Glomerular endothelial cell (primary cell): ENCODE results near the gene ZC3H12A. TPM values are rescaled to one million over a fixed set of nuclear protein-coding genes. Genes with fewer than 3 reads are reported as not detected.

Source experiments
- DNase-seq: peaks from one replicate; pipeline ENCODE4 v3.0.0-alpha.2; 2011; ENCODE audit warnings: low read depth, low spot score; ENCODE audit errors: extremely low read depth
- total RNA-seq: library from RNA; depleted of rRNA; stranded (reverse); fragments of >200 nt; gene quantifications from 2 replicates; pipeline ENCODE4 v1.2.3, GENCODE V29; 2015

The ZC3H12A gene
- total RNA-seq, 1 donor from 2014 or later = 23.0 TPM

DNA sequence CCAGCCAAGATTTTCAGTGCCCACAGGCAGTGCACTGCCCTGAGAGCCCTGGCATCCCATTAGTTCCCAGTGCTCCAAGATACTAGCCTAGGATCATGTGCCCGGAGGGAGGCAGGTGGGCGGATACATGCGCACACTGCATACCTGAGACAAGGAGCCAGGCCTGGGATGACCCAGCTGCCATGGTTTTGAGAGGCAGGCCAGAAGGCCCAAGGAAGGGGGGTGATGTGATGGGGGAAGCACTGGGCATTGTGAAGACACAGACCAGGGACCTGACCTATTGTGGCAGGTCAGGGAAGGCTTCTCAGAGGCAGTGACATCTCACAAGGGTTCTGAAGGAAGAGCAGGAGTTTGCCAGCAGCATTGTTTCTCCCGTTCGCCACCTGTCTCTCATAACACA lies 3.6 kb downstream of the ZC3H12A start:
- DNase-seq = no peak

DNA sequence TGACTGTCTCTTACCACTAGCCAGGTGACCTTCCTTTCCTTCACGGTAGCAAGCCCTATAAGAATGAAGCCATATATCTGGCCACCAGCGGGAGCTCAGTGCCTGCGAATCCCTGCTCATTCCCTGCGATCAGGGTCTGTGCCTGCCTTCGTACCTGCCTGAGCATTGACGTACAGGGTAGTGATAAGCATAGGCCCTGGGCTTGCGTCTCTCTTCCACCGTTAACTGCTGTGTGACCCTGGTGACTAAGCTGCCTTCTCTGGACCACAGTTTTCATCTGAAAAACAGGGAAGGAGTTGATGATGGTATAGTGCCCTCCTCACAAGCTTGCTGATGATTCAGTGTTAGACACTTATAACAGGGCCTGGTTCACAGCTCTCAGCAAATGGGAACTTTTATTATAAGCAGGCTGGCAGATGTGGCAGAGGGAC lies 4.1 kb downstream of the ZC3H12A start:
- no peak for DNase-seq

- DNase-seq = no peak
These were observed 4.5 kb downstream of the ZC3H12A start for GRCh38 chr1:37478890-37479254.

GRCh38 chr1:37479255-37480124 lies 5.1 kb downstream of the ZC3H12A start:
- DNase-seq = no peak

GRCh38 chr1:37480125-37480466 lies 5.7 kb downstream of the ZC3H12A start:
- DNase-seq = no peak

GRCh38 chr1:37480581-37481288 lies 6.4 kb downstream of the ZC3H12A start:
- DNase-seq = no peak

DNA sequence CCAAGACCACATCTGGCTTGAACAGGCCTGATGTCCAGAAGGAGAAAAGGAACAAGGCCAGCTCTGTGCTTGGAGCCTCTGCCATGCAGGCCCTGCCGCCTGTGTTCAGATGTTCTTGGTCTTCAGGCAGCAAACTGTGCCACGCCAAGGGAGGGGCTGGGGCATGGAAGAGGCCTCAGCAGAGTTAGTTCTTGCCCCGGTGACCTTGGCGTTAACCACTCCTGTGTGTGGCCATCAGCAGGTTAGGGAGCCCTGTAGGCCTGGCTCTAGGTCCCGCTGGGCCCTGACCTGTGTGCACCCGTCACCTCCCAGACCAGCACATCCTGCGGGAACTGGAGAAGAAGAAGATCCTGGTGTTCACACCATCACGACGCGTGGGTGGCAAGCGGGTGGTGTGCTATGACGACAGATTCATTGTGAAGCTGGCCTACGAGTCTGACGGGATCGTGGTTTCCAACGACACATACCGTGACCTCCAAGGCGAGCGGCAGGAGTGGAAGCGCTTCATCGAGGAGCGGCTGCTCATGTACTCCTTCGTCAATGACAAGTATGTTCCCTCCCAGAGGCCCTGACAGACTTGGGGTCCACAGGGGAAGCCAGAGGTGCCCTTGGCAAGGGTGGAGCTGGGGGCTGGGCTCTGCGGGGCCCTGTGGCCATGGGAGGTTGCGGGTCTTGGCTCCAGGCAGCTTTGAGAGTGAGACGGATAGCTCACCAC lies 7.1 kb downstream of the ZC3H12A start:
- DNase-seq = no peak

DNA sequence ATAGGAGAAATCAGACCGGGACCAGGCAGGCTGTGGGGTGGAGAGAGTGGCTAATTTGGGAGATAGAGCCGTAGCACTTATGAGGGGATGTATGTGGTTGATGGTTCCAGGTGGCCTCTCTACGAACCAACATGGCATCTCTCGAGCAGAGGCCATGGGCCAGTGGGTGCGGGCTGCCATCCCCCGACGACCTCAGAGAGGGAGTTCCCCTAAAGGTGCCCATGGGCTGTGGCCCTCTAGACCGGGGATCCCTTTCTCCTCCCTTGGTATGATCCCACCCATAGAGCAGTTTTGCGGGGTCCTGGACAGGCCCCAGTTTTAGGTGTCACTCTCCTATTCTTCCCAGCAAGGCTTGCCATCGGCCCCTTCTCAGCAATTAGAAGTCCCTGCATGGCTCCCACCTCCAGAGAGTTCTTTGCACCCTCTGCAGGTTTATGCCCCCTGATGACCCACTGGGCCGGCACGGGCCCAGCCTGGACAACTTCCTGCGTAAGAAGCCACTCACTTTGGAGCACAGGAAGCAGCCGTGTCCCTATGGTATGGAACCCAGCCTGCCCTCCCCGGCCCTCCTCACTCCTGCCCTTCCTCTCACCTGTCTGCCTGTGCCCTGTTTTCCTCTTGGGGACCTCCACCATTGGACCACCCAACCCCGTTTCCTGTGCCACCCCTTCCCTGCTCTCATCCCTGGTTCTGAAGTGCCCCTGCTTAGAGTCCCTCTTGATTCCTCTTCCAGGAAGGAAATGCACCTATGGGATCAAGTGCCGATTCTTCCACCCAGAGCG lies 7.8 kb downstream of the ZC3H12A start:
- no peak for DNase-seq

DNA sequence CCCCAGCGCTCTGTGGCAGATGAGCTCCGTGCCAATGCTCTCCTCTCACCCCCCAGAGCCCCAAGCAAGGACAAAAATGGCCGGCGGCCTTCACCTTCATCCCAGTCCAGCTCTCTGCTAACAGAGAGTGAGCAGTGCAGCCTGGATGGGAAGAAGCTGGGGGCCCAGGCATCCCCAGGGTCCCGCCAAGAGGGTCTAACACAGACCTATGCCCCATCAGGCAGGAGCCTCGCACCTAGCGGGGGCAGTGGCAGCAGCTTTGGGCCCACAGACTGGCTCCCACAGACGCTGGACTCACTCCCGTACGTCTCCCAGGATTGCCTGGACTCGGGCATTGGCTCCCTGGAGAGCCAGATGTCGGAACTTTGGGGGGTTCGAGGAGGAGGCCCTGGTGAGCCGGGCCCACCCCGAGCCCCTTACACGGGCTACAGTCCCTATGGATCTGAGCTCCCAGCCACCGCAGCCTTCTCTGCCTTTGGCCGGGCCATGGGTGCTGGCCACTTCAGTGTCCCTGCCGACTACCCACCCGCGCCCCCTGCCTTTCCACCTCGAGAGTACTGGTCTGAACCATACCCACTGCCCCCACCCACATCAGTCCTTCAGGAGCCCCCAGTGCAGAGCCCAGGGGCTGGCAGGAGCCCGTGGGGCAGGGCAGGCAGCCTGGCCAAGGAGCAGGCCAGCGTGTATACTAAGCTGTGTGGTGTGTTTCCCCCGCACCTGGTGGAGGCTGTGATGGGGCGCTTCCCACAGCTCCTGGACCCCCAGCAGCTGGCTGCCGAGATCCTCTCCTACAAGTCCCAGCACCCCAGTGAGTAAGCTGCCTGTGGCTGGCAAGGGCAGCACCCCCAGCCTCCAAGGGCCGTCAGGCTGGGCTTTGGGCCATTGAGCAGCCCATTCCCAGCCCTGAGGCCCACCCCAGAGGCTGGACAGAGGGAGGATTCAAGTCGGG lies 8.7 kb downstream of the ZC3H12A start:
- no peak for DNase-seq

- DNase-seq = no peak
These were observed 9.4 kb downstream of the ZC3H12A start for GRCh38 chr1:37483785-37484184.

- DNase-seq = no peak
These were observed 10.1 kb downstream of the ZC3H12A start for GRCh38 chr1:37484325-37485051.

GRCh38 chr1:37485902-37486679 lies 11.7 kb downstream of the ZC3H12A start:
- no peak for DNase-seq

- DNase-seq = no peak
These were observed 12.6 kb downstream of the ZC3H12A start for GRCh38 chr1:37486680-37487618.

GRCh38 chr1:37487619-37487984 lies 13.2 kb downstream of the ZC3H12A start:
- DNase-seq = no peak

GRCh38 chr1:37493336-37494098 lies 19.1 kb downstream of the ZC3H12A start:
- DNase-seq = no peak

DNA sequence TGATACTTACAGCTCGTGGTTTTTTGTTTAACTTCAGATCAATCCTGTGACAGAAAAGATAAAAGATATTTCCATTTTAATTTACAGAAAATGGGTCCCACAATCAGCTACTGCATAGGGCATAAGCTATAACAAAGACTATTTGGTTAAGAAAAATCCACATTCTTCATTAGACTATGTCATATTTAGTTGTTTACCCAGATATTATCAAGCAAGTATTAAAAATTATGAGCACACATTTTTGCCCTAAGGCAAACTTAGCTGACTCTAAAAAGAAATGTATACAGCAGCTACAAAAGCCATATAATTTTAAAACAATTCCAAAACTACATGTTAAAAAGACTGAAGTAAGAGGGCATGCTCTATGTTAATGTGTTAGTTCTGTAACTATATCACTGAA lies 21.5 kb downstream of the ZC3H12A start:
- no peak for DNase-seq

DNA sequence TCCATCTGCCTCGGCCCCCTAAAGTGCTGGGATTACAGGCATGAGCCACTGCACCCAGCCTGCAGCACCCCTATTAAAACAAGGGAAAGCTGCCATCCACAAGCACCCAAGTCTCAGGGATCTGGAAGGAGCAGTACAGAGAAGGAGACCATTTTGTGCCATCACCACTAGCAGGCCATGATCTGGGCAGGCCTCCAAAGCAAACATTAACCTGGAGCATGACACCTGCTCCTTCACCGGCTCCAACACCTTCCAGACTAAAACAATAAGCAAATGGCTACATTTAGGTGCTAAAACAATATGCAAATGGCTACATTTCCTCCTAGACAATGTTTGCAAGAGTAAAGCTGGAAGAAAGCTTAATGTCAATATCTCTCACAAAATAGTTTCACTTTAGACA lies 23.5 kb downstream of the ZC3H12A start:
- no peak for DNase-seq
